HCT116 (cell line): ENCODE results near the gene RAPGEFL1. TPM values are rescaled to one million over a fixed set of nuclear protein-coding genes. Genes with fewer than 3 reads are reported as not detected.

Source experiments
- ATAC-seq: fragments of 200-7000 bp; cut with Tn5 transposase; 2 replicates; pipeline ENCODE4 v1.9.1; 2020; ENCODE audit warnings: mild to moderate bottlenecking, moderate library complexity
- BruUV-seq: library from RNA; stranded (reverse); fragments of 400-500 nt; replicated peaks from 2 replicates; lab custom pipeline; 2021; lab: Mats Ljungman, UMichigan
- CTCF ChIA-PET: fragments of 300-600 bp; sonication (Branson Sonifier 250); formaldehyde crosslinking; loops from one replicate; lab custom pipeline; 2021; ENCODE audit warnings: antibody characterized with exemption; lab: Charles Lee
- POLR2A ChIA-PET: fragments of 300-600, 350-600 bp; sonication (Branson Sonifier 250); formaldehyde crosslinking; loops from one replicate; lab custom pipeline; 2021; ENCODE audit warnings: antibody characterized with exemption; lab: Charles Lee
- RAD21 ChIA-PET, 2 experiments: fragments of 300-600 bp; sonication (Branson Sonifier 250); formaldehyde crosslinking; loops; one replicate each; lab custom pipeline; 2023; ENCODE audit warnings: low total read pairs in 2 of 2; ENCODE audit not compliant: uncharacterized antibody in 2 of 2, unreplicated experiment in 2 of 2, low non-redundant PET in 1 of 2; lab: Charles Lee
- DNase-seq: peaks from one replicate; pipeline ENCODE4 v3.0.0-alpha.2; 2010; ENCODE audit warnings: low read depth, low spot score
- H2AFZ ChIP-seq: fragments of 200-600 bp; shearing (Covaris generic), sonication (generic); 2 replicates; pipeline ENCODE4 v1.6.1; 2017; ENCODE audit warnings: low read depth, mixed run types, mixed read lengths, antibody characterized with exemption, low read length; ENCODE audit not compliant: poor library complexity, severe bottlenecking
- H3K27ac ChIP-seq: 2 replicates; pipeline ENCODE4 v1.5.1; 2012; ENCODE audit warnings: low read depth, low read length
- H3K27me3 ChIP-seq: fragments of 200-600 bp; sonication (generic); 2 replicates; pipeline ENCODE4 v1.6.1; 2016; ENCODE audit warnings: mixed run types, low read length, mixed read lengths; ENCODE audit not compliant: insufficient read depth
- H3K36me3 ChIP-seq, 2 experiments: fragments of 200-500 bp in 1 of 2; fragments of 200-600 bp in 1 of 2; sonication (Bioruptor generic) in 1 of 2; sonication (generic) in 1 of 2; 2 replicates each; pipeline versions ENCODE4 v1.5.1 to v1.6.1; 2014 to 2016; ENCODE audit warnings: low read length in 2 of 2, inconsistent platforms in 1 of 2, mixed read lengths in 1 of 2, mixed run types in 1 of 2; ENCODE audit not compliant: insufficient read depth in 2 of 2, control insufficient read depth in 1 of 2
- H3K4me1 ChIP-seq, 2 experiments: fragments of 200-600 bp in 1 of 2; sonication (generic) in 1 of 2; 2 replicates each; pipeline versions ENCODE4 v1.5.1 to v1.6.1; 2012 to 2017; ENCODE audit warnings: low read length in 2 of 2, inconsistent platforms in 1 of 2, mild to moderate bottlenecking in 1 of 2, mixed read lengths in 1 of 2, mixed run types in 1 of 2, moderate library complexity in 1 of 2; ENCODE audit not compliant: insufficient read depth in 2 of 2, control insufficient read depth in 1 of 2
- H3K4me2 ChIP-seq: fragments of 200-600 bp; sonication (generic); 2 replicates; pipeline ENCODE4 v1.6.1; 2017; ENCODE audit warnings: mixed run types, low read length, mixed read lengths
- H3K4me3 ChIP-seq, 2 experiments: fragments of 200-600 bp in 1 of 2; sonication (generic) in 1 of 2; replicated peaks in 1 of 2; 2 replicates each; pipeline ENCODE4 v1.5.1; 2011 to 2016; ENCODE audit warnings: low read length in 2 of 2, control low read depth in 1 of 2, low read depth in 1 of 2, mild to moderate bottlenecking in 1 of 2, mixed read lengths in 1 of 2, mixed run types in 1 of 2
- H3K79me2 ChIP-seq: fragments of 200-600 bp; sonication (generic); 2 replicates; pipeline ENCODE4 v1.6.1; 2017; ENCODE audit warnings: mild to moderate bottlenecking, mixed run types, low read length, moderate library complexity, mixed read lengths; ENCODE audit not compliant: insufficient read depth
- H3K9ac ChIP-seq: fragments of 200-600 bp; sonication (generic); 2 replicates; pipeline ENCODE4 v1.6.1; 2016; ENCODE audit warnings: low read length, mixed read lengths
- H3K9me2 ChIP-seq: fragments of 200-600 bp; sonication (generic), shearing (Covaris generic); 2 replicates; pipeline ENCODE4 v1.6.1; 2017; ENCODE audit warnings: mixed run types, mild to moderate bottlenecking, moderate library complexity; ENCODE audit not compliant: insufficient read depth
- H3K9me3 ChIP-seq, 2 experiments: fragments of 200-500 bp in 1 of 2; fragments of 200-600 bp in 1 of 2; sonication (Bioruptor generic) in 1 of 2; sonication (generic) in 1 of 2; 2 replicates each; pipeline ENCODE4 v1.6.1; 2014 to 2017; ENCODE audit warnings: low read length in 2 of 2, mixed read lengths in 2 of 2, inconsistent platforms in 1 of 2, low read depth in 1 of 2, mild to moderate bottlenecking in 1 of 2, mixed run types in 1 of 2, moderate library complexity in 1 of 2; ENCODE audit not compliant: control insufficient read depth in 1 of 2, insufficient read depth in 1 of 2
- H4K20me1 ChIP-seq: fragments of 200-600 bp; sonication (generic), shearing (Covaris generic); 2 replicates; pipeline ENCODE4 v1.6.1; 2017; ENCODE audit warnings: mixed run types, mild to moderate bottlenecking, moderate library complexity; ENCODE audit not compliant: insufficient read depth
- CEBPB ChIP-seq: IDR thresholded peaks from 2 replicates; pipeline ENCODE4 v1.6.1; 2012; ENCODE audit warnings: low read depth
- EGR1 ChIP-seq: IDR thresholded peaks from 2 replicates; pipeline ENCODE4 v1.6.1; 2012; ENCODE audit warnings: low read depth
- EZH2 ChIP-seq: fragments of 200-600 bp; sonication (generic); IDR thresholded peaks from 2 replicates; pipeline ENCODE4 v1.6.1; 2017; ENCODE audit warnings: antibody characterized with exemption, mixed run types
- JUND ChIP-seq: IDR thresholded peaks from 2 replicates; pipeline ENCODE4 v1.6.1; 2012
- POLR2A ChIP-seq: IDR thresholded peaks from 2 replicates; pipeline ENCODE4 v1.7.0; 2011; ENCODE audit warnings: borderline replicate concordance; ENCODE audit not compliant: insufficient read depth, insufficient read length; ENCODE audit errors: extremely low read depth
- SIN3A ChIP-seq: IDR thresholded peaks from 2 replicates; pipeline ENCODE4 v1.6.1; 2012; ENCODE audit warnings: low read depth
- SP1 ChIP-seq: IDR thresholded peaks from 2 replicates; pipeline ENCODE4 v1.6.1; 2012; ENCODE audit warnings: low read depth
- YY1 ChIP-seq: IDR thresholded peaks from 2 replicates; pipeline ENCODE4 v1.6.1; 2011; ENCODE audit warnings: low read length, low read depth, moderate library complexity, mild to moderate bottlenecking; ENCODE audit not compliant: insufficient replicate concordance; ENCODE audit errors: extremely low read depth
- ZFX ChIP-seq: fragments of 450-650 bp; IDR thresholded peaks from 2 replicates; pipeline ENCODE4 v1.6.1; 2017
- intact Hi-C: fragments of 100-400 bp; cut with micrococcal nuclease; formaldehyde crosslinking; loops from 2 replicates; pipeline ENCODE4 v1.10.0; 2022
- total RNA-seq: library from RNA; stranded (reverse); gene quantifications from one replicate; pipeline ENCODE4 v1.2.1, GENCODE V29; 2021; ENCODE audit not compliant: unreplicated experiment
- TF ChIP-seq, protein P1 (sequence below), 3 experiments: fragments of 200-600 bp in 1 of 3; sonication (generic) in 1 of 3; IDR thresholded peaks in 2 of 3; conservative IDR thresholded peaks in 1 of 3; 2 replicates each; pipeline ENCODE4 v1.5.1; 2012 to 2017; ENCODE audit warnings: low read depth in 2 of 3, low read length in 2 of 3, antibody characterized with exemption in 1 of 3, borderline replicate concordance in 1 of 3, control low read depth in 1 of 3, mild to moderate bottlenecking in 1 of 3, mixed read lengths in 1 of 3, mixed run types in 1 of 3, moderate library complexity in 1 of 3; ENCODE audit not compliant: insufficient read depth in 1 of 3
- TF ChIP-seq, protein P2 (sequence below): IDR thresholded peaks from 2 replicates; pipeline ENCODE4 v1.6.1; 2012; ENCODE audit warnings: low read depth
- TF ChIP-seq, protein P3 (sequence below): IDR thresholded peaks from 2 replicates; pipeline ENCODE4 v1.6.1; 2012
- TF ChIP-seq, protein P4 (sequence below): IDR thresholded peaks from 2 replicates; pipeline ENCODE4 v1.6.1; 2011; ENCODE audit warnings: mild to moderate bottlenecking, low read length, moderate library complexity; ENCODE audit not compliant: insufficient replicate concordance; ENCODE audit errors: extremely low read depth
- TF ChIP-seq, protein P5 (sequence below): IDR thresholded peaks from 2 replicates; pipeline ENCODE4 v1.6.1; 2012

RAPGEFL1 gene
- total RNA-seq, 1 experiment from 2014 or later, result 9.7 TPM

DNA sequence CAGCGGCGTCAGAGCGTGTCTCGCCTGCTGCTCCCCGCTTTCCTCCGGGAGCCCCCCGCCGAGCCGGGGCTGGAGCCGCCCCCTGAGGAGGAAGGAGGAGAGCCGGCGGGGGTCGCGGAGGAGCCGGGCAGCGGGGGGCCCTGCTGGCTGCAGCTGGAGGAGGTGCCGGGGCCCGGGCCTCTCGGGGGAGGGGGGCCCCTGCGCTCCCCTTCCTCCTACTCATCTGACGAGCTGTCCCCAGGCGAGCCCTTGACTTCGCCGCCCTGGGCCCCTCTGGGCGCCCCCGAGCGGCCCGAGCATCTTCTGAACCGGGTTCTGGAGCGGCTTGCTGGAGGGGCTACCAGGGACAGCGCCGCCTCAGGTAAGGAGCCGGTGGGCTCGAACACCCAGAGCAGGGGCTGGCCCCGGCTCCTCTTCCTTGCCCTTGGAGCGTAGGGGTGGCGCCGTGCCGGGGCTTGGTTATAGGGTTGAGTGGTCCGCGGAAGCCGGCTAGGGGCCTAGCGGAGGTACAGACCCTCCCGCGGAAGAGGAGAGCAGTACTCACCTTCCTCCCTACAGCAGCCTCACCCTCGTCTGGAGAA lies 841 bp downstream of the RAPGEFL1 start:
- no peaks in the 10 kb centered on the region for H3K9me3 ChIP-seq
- no peak overlapping the region for H2AFZ ChIP-seq
- no TSS peak for BruUV-seq
- TF ChIP-seq POLR2A (no peak), YY1 (no peak), EGR1 (no peak), JUND (no peak), CEBPB (no peak), SP1 (no peak), EZH2 (no peak), ZFX (no peak), SIN3A (no peak)
- TF ChIP-seq, protein P1, sequence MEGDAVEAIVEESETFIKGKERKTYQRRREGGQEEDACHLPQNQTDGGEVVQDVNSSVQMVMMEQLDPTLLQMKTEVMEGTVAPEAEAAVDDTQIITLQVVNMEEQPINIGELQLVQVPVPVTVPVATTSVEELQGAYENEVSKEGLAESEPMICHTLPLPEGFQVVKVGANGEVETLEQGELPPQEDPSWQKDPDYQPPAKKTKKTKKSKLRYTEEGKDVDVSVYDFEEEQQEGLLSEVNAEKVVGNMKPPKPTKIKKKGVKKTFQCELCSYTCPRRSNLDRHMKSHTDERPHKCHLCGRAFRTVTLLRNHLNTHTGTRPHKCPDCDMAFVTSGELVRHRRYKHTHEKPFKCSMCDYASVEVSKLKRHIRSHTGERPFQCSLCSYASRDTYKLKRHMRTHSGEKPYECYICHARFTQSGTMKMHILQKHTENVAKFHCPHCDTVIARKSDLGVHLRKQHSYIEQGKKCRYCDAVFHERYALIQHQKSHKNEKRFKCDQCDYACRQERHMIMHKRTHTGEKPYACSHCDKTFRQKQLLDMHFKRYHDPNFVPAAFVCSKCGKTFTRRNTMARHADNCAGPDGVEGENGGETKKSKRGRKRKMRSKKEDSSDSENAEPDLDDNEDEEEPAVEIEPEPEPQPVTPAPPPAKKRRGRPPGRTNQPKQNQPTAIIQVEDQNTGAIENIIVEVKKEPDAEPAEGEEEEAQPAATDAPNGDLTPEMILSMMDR (IDR thresholded peaks at IDR 0.05 in 2 of 3, conservative IDR thresholded peaks at IDR 0.05 in 1 of 3; ENCODE audit: borderline replicate concordance in 1 of 3, insufficient read depth in 1 of 3, low read depth in 2 of 3, low read length in 2 of 3), result no peak
- TF ChIP-seq, protein P2, sequence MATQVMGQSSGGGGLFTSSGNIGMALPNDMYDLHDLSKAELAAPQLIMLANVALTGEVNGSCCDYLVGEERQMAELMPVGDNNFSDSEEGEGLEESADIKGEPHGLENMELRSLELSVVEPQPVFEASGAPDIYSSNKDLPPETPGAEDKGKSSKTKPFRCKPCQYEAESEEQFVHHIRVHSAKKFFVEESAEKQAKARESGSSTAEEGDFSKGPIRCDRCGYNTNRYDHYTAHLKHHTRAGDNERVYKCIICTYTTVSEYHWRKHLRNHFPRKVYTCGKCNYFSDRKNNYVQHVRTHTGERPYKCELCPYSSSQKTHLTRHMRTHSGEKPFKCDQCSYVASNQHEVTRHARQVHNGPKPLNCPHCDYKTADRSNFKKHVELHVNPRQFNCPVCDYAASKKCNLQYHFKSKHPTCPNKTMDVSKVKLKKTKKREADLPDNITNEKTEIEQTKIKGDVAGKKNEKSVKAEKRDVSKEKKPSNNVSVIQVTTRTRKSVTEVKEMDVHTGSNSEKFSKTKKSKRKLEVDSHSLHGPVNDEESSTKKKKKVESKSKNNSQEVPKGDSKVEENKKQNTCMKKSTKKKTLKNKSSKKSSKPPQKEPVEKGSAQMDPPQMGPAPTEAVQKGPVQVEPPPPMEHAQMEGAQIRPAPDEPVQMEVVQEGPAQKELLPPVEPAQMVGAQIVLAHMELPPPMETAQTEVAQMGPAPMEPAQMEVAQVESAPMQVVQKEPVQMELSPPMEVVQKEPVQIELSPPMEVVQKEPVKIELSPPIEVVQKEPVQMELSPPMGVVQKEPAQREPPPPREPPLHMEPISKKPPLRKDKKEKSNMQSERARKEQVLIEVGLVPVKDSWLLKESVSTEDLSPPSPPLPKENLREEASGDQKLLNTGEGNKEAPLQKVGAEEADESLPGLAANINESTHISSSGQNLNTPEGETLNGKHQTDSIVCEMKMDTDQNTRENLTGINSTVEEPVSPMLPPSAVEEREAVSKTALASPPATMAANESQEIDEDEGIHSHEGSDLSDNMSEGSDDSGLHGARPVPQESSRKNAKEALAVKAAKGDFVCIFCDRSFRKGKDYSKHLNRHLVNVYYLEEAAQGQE, result no peak
- TF ChIP-seq, protein P3, sequence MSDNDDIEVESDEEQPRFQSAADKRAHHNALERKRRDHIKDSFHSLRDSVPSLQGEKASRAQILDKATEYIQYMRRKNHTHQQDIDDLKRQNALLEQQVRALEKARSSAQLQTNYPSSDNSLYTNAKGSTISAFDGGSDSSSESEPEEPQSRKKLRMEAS, result no peak
- TF ChIP-seq, protein P4, sequence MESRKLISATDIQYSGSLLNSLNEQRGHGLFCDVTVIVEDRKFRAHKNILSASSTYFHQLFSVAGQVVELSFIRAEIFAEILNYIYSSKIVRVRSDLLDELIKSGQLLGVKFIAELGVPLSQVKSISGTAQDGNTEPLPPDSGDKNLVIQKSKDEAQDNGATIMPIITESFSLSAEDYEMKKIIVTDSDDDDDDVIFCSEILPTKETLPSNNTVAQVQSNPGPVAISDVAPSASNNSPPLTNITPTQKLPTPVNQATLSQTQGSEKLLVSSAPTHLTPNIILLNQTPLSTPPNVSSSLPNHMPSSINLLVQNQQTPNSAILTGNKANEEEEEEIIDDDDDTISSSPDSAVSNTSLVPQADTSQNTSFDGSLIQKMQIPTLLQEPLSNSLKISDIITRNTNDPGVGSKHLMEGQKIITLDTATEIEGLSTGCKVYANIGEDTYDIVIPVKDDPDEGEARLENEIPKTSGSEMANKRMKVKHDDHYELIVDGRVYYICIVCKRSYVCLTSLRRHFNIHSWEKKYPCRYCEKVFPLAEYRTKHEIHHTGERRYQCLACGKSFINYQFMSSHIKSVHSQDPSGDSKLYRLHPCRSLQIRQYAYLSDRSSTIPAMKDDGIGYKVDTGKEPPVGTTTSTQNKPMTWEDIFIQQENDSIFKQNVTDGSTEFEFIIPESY, result no peak
- TF ChIP-seq, protein P5, sequence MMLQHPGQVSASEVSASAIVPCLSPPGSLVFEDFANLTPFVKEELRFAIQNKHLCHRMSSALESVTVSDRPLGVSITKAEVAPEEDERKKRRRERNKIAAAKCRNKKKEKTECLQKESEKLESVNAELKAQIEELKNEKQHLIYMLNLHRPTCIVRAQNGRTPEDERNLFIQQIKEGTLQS, result no peak
- DNase-seq (no peak), ATAC-seq (no peak)
- no peak overlapping the region for H3K9ac ChIP-seq
- ChIA-PET CTCF (interaction anchor here (1.8 kb wide), 1 partner anchor 65 kb away, joined by 12 read pairs; no protein-coding TSS in a partner anchor), POLR2A (no interaction called here), RAD21 (no interaction called here)
- peak overlapping the region; percentile 86; the same call in 1 of the 2 replicates for H3K27ac ChIP-seq
- peaks cover 0 to 9% of the 10 kb centered on the region in 2 experiments; a peak in 1 of 4 replicates for H3K36me3 ChIP-seq
- H3K9me2 ChIP-seq, result no peaks in the 10 kb centered on the region
- no peak overlapping the region for H3K4me3 ChIP-seq
- peak overlapping the region; percentile 67 for H3K4me2 ChIP-seq
- intact Hi-C loops, result no loop called here
- H3K4me1 ChIP-seq, result peaks cover 49 to 60% of the 10 kb centered on the region in 2 experiments
- no peaks in the 10 kb centered on the region for H3K79me2 ChIP-seq
- H4K20me1 ChIP-seq, result no peaks in the 10 kb centered on the region
- no peaks in the 10 kb centered on the region for H3K27me3 ChIP-seq
